Astrocyte of the spinal cord (primary cell): ENCODE results near the gene SRP19.
A peak's percentile ranks its signal among the peaks of the same experiment; 100 is the strongest.
"Not testable (repeated sequence)": the region's sequence is repeated elsewhere in the genome, so short reads cannot be mapped to it uniquely, and the experiment has no call there.

Source experiments
- DNase-seq: peaks from one replicate; pipeline ENCODE4 v3.0.0; 2011; ENCODE audit warnings: low read depth, low spot score
- H3K4me3 ChIP-seq: 2 replicates; pipeline ENCODE4 v1.5.1; 2011; ENCODE audit warnings: low read depth, mild to moderate bottlenecking, low read length, moderate library complexity
- in situ Hi-C: cut with HindIII; loops from 2 replicates; pipeline ENCODE4 v1.10.0; 2017; ENCODE audit warnings: low sequenced_read_pairs
- TF ChIP-seq, protein P1 (sequence below): IDR thresholded peaks from 2 replicates; pipeline ENCODE4 v1.5.1; 2012; ENCODE audit warnings: low read depth, mild to moderate bottlenecking, low read length, inconsistent platforms

Gene SRP19

GRCh38 chr5:112878101-112878500 lies 17.0 kb downstream of the SRP19 start:
- in situ Hi-C loops = no loop called here
- TF ChIP-seq, protein P1, sequence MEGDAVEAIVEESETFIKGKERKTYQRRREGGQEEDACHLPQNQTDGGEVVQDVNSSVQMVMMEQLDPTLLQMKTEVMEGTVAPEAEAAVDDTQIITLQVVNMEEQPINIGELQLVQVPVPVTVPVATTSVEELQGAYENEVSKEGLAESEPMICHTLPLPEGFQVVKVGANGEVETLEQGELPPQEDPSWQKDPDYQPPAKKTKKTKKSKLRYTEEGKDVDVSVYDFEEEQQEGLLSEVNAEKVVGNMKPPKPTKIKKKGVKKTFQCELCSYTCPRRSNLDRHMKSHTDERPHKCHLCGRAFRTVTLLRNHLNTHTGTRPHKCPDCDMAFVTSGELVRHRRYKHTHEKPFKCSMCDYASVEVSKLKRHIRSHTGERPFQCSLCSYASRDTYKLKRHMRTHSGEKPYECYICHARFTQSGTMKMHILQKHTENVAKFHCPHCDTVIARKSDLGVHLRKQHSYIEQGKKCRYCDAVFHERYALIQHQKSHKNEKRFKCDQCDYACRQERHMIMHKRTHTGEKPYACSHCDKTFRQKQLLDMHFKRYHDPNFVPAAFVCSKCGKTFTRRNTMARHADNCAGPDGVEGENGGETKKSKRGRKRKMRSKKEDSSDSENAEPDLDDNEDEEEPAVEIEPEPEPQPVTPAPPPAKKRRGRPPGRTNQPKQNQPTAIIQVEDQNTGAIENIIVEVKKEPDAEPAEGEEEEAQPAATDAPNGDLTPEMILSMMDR = no peak
- DNase-seq = no peak
- H3K4me3 ChIP-seq = no peak overlapping the region

DNA sequence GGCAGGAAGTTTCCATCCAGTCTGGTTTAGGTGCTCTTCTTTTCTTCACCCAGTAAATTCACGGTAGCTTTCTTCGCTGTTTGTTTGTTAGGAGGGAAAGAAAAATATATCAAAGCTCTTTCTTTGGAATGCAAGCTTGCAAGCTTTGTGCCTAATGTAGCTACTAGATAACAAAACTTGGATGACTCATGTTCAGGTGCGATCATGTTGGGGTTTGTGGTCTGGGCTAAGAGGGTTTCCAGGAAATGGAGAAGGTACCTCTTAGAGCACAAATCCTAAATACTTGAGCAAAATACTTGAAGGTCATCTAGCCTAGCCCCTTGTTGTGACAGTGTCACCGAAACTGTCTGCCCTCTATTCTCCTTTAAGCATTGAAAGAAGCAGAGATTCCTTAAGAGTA lies 17.7 kb downstream of the SRP19 start:
- H3K4me3 ChIP-seq = no peak overlapping the region
- TF ChIP-seq, protein P1 = no peak
- peak; percentile 22 for DNase-seq
- in situ Hi-C loops = no loop called here

DNA sequence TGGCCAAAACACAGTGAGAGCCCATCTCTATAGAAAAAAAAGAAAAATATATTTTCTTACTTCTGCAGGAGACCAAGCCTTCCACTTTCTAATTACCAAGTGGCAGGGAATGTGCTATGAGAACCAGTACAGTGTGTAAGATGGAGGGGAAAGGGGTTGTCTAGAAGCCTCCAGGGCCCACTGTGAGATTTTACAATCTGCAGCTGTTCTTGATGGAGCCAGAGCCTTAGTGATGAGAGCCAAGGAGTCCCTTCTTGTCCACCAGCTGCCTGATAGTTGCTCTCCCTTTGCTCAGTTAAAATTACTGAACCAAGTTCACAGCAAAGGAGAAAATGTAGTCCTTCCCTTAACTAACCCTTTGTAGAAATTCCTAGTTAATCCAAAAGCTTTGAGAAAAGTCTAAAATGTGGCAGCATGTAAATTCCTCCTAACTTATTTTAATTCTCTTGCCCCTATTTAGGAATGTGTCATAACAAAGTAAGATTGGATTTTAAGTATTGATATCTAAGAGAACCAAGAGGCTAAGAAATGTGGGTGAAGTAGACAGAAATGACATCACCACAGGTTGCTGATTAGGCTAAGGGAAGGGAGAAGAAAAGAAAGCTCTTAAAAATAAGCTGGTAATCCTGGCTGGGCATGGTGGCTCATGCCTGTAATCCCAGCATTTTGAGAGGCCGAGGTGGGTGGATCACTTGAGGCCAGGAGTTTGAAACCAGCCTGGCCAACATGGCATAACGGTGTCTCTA lies 19.3 kb downstream of the SRP19 start:
- in situ Hi-C loops = no loop called here
- no peak for DNase-seq
- H3K4me3 ChIP-seq = no peak overlapping the region
- TF ChIP-seq, protein P1 = no peak

- no peak overlapping the region for H3K4me3 ChIP-seq
- in situ Hi-C loops = no loop called here
- TF ChIP-seq, protein P1 = no peak
- no peak for DNase-seq
Observed at GRCh38 chr5:112883192-112883591, 22.1 kb downstream of the SRP19 start.

GRCh38 chr5:112885001-112885400 lies 23.9 kb downstream of the SRP19 start:
- no peak overlapping the region for H3K4me3 ChIP-seq
- in situ Hi-C loops = no loop called here
- no peak for DNase-seq
- TF ChIP-seq, protein P1 = no peak

GRCh38 chr5:112886975-112887374 lies 25.9 kb downstream of the SRP19 start:
- DNase-seq = no peak
- H3K4me3 ChIP-seq = no peak overlapping the region
- in situ Hi-C loops = no loop called here
- TF ChIP-seq, protein P1 = no peak

GRCh38 chr5:112892066-112892465 lies 31.0 kb downstream of the SRP19 start:
- DNase-seq, H3K4me3 ChIP-seq, in situ Hi-C loops: not testable (repeated sequence)
